Measurements from ENCODE around the gene ACOT8. TPM values are rescaled to one million over a fixed set of nuclear protein-coding genes. Genes with fewer than 3 reads are reported as not detected.
A peak's percentile ranks its signal among the peaks of the same experiment; 100 is the strongest.

ACOT8 gene
- total and polyA plus RNA-seq, 9 of the 15 experiments (the other 6 are each of a cell fraction or from before 2014, with no cell fraction given) = 8.2 to 46.7 (median 20.7) TPM

DNA sequence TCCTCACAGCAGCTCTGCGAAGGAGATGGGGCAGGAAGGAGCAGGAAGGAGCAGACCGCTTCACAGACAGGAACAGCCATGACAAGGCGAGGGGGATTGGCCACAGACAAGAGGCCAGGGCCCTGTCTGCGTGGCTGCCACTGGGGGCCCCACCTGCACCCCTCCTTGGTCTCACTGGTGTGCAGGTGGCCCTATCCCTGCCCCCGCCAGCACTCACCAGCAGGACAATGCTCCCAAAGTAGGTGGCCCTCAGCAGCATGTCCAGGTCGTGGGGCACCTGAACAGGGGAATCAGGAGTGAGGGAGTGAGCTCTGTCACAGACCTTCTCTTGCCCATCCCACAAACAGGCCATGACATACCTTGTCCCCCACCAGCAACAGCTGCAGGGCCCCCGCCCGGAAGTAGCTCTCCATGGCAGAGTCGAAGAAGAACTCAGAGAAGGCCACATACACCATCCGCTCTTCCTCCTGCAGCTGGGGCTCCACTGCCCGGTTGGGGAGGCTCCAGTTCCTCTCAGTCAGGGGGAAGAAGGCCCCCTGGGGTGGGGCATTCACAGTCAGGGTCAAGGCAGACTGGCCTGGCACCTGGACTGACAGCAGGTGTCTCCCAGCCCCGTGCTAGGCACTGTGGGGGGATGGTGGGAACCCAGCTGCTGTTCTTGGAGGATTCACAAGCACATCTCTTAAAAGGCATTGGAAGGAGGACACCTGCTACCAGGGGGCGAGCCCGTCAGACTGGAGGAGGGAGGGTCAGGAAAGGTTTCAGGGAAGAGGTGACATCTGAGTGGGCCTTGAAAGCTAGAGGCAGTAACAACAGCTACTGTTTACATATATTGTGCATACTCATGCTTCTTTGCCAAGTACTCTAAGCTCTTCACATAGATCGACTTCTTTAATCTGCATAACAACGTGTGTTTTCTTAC, 47.7 kb upstream of the ACOT8 start:
- in situ Hi-C loops (cut with MboI) (no loop called here), intact Hi-C loops (cut with micrococcal nuclease) (no loop called here)
- peaks cover 9 to 29% of the 10 kb centered on the region in 2 experiments for H3K4me1 ChIP-seq (replicated peaks in 1 of 2; ENCODE audit: control insufficient read depth in 2 of 2, insufficient read depth in 2 of 2, low read length in 2 of 2)
- POLR2A ChIA-PET = interaction anchor here (0.6 to 2.4 kb wide), 9 partner anchors 11 to 1451 kb away, joined by 3 to 9 read pairs (median 4); partner anchors contain the start of genes PCIF1, SNX21 and ZSWIM1
- H3K9me1 ChIP-seq (ENCODE audit: control insufficient read depth, insufficient read depth, low read length) = no peaks in the 10 kb centered on the region
- ATAC-seq = no peak; the same call in 2 of the 3 replicates
- H3K36me3 ChIP-seq (ENCODE audit: control insufficient read depth, insufficient read depth, low read length) = peaks cover 24% of the 10 kb centered on the region; the same call in 2 of the 3 replicates
- BruUV-seq (replicated peaks) = no TSS peak
- no peaks in the 10 kb centered on the region for H3K27me3 ChIP-seq (ENCODE audit: control insufficient read depth in 2 of 2, insufficient read depth in 2 of 2, low read length in 2 of 2)
- H3K4me3 ChIP-seq = no peak overlapping the region
- DNase-seq (ENCODE audit: extremely low read depth in 1 of 4, low spot score in 3 of 4) = no peak
- H3K9me3 ChIP-seq (replicated peaks; ENCODE audit: control insufficient read depth, insufficient read depth, low read depth, low read length) = no peaks in the 10 kb centered on the region
- H2AFZ ChIP-seq (ENCODE audit: low read depth, low read length) = no peak overlapping the region
- peaks cover 9% of the 10 kb centered on the region for H3K79me2 ChIP-seq (ENCODE audit: control insufficient read depth, insufficient read depth, low read length)
- H3K27ac ChIP-seq (ENCODE audit: extremely low read depth, low read depth, low read length) = no peak overlapping the region
- no peak for FAIRE-seq
- CTCF ChIA-PET (ENCODE audit: low intra/inter-chr PET ratio) = no interaction called here
- H3K4me2 ChIP-seq (ENCODE audit: insufficient read depth, low read length) = no peak overlapping the region
- no peaks in the 10 kb centered on the region for H4K20me1 ChIP-seq (replicated peaks; ENCODE audit: control insufficient read depth, insufficient read depth, low read length)
- peak overlapping the region in 1 of 2 experiments; percentile 77; a peak in 2 of 4 replicates for H3K9ac ChIP-seq (ENCODE audit: insufficient read depth in 1 of 2, low read depth in 2 of 2, low read length in 2 of 2)
- 73% methylated on average over 16 of the region's 16 CpGs for WGBS (ENCODE audit: insufficient coverage, low coverage, missing lambda C conversion rate)
- TF ChIP-seq ETV6 (IDR thresholded peaks at IDR 0.05; ENCODE audit: borderline replicate concordance in 1 of 2, low read depth in 2 of 2, low read length in 1 of 2) (no peak), ETV6 (CRISPR knock-in tag; IDR thresholded peaks at IDR 0.05; ENCODE audit: borderline replicate concordance) (no peak), ZNF217 (CRISPR knock-in tag; IDR thresholded peaks at IDR 0.05) (0 out of 2 replicates have a peak, but pooled peaks have one; percentile 36)
- TF ChIP-seq, protein P1, sequence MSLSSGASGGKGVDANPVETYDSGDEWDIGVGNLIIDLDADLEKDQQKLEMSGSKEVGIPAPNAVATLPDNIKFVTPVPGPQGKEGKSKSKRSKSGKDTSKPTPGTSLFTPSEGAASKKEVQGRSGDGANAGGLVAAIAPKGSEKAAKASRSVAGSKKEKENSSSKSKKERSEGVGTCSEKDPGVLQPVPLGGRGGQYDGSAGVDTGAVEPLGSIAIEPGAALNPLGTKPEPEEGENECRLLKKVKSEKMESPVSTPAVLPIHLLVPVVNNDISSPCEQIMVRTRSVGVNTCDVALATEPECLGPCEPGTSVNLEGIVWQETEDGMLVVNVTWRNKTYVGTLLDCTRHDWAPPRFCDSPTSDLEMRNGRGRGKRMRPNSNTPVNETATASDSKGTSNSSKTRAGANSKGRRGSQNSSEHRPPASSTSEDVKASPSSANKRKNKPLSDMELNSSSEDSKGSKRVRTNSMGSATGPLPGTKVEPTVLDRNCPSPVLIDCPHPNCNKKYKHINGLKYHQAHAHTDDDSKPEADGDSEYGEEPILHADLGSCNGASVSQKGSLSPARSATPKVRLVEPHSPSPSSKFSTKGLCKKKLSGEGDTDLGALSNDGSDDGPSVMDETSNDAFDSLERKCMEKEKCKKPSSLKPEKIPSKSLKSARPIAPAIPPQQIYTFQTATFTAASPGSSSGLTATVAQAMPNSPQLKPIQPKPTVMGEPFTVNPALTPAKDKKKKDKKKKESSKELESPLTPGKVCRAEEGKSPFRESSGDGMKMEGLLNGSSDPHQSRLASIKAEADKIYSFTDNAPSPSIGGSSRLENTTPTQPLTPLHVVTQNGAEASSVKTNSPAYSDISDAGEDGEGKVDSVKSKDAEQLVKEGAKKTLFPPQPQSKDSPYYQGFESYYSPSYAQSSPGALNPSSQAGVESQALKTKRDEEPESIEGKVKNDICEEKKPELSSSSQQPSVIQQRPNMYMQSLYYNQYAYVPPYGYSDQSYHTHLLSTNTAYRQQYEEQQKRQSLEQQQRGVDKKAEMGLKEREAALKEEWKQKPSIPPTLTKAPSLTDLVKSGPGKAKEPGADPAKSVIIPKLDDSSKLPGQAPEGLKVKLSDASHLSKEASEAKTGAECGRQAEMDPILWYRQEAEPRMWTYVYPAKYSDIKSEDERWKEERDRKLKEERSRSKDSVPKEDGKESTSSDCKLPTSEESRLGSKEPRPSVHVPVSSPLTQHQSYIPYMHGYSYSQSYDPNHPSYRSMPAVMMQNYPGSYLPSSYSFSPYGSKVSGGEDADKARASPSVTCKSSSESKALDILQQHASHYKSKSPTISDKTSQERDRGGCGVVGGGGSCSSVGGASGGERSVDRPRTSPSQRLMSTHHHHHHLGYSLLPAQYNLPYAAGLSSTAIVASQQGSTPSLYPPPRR (CRISPR knock-in tag; IDR thresholded peaks at IDR 0.05; ENCODE audit: borderline replicate concordance) = no peak

All from K562 (cell line).